ENCODE results near the gene CD80.
A peak's percentile ranks its signal among the peaks of the same experiment; 100 is the strongest.
"Not testable (repeated sequence)": the region's sequence is repeated elsewhere in the genome, so short reads cannot be mapped to it uniquely, and the experiment has no call there.

CD80 gene

DNA sequence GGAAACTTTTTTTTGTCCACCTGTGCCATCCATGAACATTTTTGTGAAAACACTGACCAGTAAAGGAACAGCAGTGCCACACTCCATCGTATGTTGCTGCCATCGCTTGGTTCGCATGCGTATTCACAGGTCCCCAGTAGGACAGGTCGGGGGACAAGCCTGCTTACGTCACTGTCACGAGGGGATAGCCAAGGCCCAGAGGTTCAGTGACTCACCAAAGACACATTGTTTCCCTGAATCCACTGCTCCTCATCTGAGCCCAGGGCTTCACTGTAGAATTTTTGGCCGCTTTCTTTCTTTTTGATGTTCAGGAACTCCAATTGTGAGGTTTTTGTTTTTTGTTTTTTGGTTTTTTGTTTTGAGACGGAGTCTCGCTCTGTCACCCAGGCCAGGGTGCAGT is 25.8 kb upstream of the CD80 start:
- no peak for DNase-seq (ENCODE audit: low spot score)

DNA sequence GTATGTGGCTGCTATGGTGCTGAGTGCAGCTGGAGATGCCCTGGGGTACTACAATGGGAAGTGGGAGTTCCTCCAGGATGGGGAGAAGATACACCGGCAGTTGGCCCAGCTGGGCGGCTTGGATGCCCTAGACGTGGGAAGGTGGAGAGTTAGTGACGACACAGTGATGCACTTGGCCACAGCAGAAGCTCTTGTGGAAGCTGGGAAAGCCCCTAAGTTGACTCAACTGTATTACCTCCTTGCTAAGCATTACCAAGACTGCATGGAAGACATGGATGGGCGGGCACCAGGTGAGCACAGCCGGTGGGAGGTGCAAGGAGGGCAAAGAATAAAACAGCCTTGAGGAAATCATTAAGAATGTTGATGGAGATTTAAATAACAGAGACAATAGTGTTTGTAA is 22.8 kb upstream of the CD80 start:
- DNase-seq (ENCODE audit: low spot score), result no peak

DNA sequence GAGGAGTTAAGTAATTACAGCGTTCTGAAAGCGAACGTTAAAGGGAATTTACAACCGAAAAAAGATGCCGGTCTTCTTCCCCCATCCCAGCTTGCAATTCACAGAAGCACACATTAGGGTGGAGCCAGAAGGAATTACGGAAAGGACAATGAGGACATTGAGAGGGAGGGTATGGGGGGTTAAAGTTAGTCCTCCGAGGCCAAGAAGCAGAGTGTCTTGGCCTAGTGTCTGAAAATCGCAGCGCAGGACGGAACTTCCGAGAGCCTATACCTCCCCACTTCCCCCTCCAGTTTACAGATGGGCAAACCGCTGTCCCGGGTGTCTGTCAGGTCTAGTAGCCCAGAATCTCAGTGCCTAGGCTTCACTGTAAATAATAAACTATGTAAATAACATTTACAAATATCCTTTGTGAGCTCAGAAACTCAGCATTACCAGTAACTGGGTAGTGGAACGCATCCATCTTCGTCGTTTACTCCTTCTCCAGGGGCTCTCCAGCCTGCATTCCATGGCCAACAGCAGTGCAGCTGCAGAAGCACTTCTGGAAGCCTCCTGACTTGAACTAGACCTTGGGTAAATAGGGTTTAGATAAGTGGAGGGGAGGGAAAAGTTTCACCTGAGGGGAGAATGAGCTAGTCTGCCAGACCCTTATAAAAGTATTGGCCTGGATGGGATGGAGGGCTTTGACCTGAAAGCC is 20.8 kb upstream of the CD80 start:
- DNase-seq (ENCODE audit: low spot score), result no peak

DNA sequence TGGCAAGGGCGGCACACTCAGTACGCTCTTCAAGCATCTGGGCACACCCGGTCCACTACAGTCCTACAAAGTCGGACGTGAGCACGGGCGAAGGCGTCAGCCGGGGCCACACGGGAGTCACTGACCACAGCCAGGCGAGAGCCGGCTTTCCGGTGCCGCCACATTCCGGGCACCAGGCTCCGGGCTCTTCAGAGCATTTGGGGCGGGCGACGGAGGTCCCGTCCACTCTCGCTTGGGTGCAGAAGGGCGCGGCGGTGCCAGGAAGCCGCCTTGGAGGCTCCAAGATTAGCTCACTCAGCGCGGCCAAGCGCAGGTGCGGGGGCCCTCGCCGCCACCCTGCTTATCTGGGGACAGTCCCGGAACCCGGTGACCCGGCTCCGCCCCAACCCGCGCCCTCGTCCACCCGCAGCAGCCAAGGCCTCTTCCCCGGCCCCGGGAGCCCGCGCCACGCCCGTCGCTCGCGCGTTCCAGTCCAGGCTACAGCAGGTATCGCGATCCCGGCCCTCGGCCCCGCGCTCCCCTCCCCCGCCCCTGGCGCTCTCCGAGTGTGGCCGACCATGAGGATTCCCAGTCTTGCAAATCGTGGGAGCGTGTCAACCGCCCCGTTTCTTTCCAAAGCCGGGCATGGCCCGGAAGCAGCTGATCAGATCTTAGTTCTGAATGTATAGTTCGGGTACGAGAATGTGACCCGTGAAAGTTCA is 20.1 kb upstream of the CD80 start, which contains the start of gene ADPRH:
ADPRH (plus strand) TSS at position 127 of the 701 bp plus-strand sequence. CDS start 2,678 bp downstream, outside the sequence.
- peak; percentile 22 for DNase-seq (ENCODE audit: low spot score)

DNA sequence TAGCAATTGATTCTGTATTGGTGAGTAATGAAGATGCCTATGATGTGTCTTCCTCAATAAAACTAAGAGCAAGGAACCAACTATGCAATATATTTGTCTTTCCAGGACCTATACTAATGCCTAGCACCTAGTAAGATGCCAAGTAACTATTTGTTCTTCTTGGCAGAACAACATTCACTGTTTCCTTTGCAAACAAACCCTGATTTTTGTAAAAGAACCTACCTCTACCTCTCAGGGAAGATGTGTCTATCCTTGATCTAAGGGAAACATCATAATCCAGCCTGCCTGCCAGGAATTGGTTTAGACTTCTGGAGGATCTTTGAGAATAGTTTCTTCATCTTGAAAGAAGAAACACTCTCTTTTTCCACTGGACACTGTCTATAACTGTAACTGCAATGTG is 16.1 kb upstream of the CD80 start:
- no peak for DNase-seq (ENCODE audit: low spot score)

DNA sequence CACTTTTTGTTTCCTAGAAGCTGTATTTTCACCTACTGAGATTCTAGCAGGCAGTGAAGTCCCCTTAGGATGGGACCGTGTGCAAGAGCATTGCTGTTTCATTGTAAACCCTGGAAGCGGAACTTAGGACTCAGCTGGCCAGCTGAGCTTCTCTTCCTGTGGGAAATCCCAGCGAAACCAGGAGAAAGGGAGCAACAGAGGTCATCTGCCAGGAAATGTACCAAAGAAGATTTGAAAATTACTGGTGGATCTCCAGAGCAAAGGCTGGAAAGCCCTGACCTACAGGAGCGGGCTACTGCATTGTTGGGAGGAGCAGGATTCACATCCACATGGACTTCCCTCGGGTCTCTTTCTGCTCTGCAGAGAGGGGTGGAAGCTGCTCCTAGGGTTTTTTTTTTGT is 12.3 kb upstream of the CD80 start:
- DNase-seq (ENCODE audit: low spot score), result no peak

DNA sequence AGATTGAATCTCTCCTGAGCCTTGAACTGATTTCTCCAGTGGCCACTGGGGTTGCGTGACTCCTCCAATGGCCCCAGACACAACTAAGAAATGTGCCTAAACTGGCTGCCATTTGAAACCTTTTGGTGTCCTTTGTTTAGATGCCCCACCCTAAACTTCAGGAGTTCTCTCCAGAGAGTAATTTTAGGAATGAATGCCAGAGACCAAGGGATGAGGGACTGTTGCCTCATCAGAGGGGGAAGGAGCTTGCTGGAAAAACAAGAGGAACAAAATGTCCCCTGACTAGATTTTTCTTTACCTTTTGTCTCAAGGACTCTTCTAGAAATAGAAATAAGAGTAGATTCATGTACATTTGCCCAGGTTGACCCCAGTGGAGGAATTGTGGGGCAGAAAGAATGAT is 11.8 kb upstream of the CD80 start:
- DNase-seq (ENCODE audit: low spot score), result no peak

DNA sequence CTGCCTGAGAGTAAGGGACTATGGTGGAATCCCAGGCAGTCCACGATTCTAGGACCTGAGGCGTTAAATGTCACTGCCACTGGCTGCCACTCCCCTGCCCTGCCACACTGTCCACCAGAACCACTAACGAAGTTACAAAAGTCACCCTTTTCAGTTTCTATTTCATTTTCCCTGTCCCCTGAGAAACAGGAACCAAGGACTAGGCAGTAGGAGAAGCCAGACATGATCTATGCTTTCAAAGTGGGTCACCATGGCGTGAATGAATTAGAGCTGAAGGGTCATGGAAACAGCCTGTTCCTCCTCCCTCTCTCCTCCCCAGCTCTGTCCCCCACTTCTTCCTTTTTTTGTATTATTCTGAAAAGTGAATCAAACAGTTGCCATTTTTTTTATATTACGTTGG is 10.8 kb upstream of the CD80 start:
- no peak for DNase-seq (ENCODE audit: low spot score)

DNA sequence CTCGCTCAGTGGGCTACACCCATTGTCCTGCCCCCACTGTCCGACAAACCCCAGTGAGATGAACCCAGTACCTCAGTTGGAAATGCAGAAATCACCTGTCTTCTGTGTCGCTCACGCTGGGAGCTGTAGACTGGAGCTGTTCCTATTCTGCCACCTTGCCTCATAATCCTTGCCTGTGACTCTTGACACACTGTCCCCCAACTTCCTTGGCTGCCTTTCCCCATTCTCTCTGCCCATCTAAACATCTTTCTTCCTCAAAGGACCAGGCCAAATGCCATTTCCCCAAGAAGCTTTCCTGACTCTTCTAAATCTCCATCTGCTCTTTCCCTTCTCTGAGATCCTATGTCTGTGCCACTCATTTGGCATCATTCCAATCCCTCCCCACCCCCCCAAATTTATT is 9.7 kb upstream of the CD80 start:
- DNase-seq (ENCODE audit: low spot score), result no peak

DNA sequence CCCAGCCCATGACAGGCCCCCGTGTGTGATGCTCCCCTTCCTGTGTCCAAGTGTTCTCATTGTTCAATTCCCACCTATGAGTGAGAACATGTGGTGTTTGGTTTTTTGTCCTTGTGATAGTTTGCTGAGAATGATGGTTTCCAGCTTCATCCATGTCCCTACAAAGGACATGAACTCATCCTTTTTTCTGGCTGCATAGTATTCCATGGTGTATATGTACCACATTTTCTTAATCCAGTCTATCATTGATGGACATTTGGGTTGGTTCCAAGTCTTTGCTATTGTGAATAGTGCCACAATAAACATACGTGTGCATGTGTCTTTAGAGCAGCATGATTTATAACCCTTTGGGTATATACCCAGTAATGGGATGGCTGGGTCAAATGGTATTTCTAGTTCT is 3.9 kb upstream of the CD80 start:
- not testable (repeated sequence) for DNase-seq (ENCODE audit: low spot score)

DNA sequence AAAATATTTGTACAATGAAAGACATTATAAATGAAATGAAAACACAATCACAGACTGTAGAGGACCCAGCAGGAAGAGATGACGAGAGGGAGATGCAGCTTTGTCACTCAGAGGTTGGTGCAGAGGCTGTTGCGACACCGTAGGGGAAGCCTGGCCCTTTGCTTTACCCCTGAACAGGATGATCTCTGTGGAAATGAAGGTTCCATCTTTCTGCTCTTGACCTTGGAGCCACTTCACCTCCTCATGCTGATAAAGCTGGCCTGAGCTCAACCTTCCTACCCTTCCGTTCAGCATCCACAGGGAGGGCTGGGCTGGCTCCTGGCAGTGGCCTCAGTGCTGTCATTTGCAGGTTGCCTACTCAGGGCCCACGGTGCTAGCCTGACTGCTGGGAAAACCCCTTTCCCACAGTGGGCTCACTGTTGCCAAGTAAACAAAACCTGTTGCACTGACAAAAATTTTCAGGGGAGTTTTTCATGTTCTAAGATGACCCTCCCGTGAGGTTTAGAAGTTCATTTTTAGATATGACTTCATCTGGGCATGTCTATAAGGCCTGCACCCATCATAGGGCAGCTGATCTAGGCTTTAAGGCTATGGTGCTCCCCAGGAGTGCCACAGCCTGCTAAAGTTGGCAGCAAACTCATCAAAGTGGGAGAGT is 3.0 kb upstream of the CD80 start:
- DNase-seq (ENCODE audit: low spot score), result no peak

DNA sequence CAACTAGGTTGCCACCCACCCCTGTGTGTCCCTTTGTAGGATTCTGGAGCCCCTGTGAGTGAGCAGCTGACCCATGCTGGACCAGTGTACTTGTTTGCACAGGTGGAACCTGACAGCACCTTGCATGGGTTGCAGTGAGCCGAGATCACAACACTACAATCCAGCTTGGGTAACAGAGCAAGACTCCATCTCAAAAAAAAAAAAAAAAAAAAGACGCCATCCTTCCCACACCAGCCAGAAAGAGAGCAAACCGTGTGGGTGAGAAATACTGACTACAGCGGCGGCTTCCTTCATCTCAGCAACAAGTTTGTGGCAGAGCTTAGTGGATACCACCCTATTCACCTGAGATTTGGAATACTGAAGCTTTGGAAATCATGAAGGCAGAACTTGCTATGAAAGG is 746 bp upstream of the CD80 start:
- no peak for DNase-seq (ENCODE audit: low spot score)

DNA sequence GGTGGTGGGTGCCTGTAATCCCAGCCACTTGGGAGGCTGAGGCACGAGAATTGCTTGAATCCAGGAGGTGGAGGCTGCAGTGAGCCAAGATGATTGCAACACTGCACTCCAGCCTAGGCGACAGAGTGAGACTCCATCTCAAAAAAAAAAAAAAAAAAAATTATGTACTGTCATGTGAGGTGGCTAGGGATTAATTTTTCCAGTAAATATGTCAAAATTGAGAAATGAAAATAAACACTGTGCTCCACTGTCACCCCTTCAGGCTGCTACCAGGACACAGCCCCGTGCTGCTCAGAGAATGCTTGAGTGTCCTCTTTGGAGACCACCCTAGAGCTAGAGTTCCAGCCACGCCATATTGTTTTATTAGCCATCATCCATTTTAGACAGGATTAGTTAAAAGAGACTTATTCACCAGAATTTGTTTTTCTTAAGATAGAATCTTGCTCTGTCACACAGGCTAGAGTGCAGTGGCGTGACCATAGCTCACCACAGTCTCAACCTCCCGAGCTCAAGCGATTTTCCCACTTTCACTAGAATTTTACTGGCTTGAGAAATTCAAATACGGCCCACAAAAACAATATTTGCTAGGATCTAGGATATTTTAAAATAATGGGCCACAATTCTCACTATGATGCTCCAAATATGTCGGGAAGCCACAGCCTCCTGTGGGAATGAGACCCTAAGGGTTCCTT is 642 bp downstream of the CD80 start:
- DNase-seq (ENCODE audit: low spot score), result no peak

DNA sequence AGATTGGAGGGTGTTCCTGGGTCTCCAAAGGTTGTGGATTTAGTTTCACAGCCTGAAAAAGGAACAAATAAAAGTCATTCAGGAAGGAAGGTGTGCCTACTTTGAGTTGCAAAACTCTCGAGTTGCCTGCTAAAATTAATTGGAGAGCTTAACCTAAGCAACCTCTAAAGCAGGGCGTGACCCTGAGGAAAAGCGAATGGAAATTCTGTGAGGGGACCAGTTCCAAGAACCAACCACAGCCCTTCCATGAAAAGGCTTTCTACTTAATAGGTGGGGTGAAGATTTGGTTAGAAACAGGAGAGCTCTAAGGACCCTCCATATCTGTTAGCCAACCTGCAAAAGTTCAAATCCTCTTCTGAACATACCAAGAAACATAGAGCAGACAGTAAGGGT is 1.5 kb downstream of the CD80 start:
- no peak for DNase-seq (ENCODE audit: low spot score)

DNA sequence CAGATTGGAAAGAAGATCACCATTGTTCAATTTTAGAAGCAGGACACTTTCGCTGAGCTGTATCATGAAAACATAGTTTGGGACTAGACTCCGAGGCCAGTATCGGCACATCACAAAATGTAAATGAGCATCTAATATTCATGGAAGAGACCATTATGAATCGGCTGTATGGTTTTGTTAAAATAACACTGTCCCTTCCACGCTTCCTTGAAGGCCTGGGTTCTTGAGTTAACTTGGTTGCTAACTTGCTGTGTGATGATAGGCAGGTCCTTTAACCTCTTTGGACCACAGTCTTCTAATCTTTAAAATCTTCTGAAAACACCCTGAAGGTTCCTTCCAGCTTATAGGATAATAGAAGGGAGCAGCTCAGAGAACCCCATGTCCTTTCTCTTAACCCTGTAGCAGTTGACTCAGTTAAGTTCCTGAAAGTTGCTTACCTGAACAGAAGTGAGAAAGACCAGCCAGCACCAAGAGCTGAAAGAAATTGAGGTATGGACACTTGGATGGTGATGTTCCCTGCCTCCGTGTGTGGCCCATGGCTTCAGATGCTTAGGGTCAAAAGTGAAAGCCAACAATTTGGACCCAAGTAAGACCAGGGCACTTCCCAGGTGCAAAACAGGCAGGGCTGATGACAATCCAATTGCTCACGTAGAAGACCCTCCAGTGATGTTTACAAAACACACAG is 2.1 kb downstream of the CD80 start:
- DNase-seq (ENCODE audit: low spot score), result no peak

DNA sequence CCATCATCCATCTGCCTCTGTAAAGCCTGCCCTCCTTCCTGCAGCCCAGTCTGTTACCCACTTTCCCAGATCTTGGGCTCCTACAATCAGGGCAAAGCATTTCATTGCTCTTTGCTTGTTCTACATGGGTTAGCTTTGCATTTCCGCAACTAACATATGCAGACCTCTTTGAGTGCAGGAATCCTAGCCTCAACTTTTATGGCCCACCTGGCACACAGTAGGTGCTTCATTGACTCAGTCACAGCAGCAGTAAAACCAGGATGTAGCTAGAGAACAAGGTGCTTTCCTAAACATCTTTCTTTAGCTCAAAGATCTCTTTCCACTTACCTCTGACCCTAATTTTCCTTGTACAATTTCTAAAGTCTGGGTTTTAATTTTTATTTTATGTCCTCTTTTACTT is 3.5 kb downstream of the CD80 start:
- no peak for DNase-seq (ENCODE audit: low spot score)

DNA sequence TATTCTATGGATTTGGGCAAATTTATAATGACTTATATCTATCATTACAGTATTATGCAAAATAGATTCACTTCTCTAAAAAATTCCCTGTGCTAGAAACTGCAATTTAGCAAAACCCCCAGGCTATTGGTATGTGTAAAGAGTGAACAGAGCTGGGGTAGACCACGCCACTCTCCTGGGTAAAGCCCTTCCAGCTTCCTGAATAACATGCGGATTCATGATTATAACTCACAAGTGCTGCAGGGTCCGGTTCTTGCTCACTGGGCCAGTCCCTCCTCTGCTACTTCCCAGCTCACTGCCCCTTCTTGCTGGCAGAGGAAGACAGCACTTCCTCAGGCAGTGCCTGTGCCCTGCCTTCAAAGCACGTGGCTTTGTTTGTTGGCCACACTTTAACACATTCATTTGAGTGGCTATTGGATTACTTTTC is 4.1 kb downstream of the CD80 start:
- DNase-seq (ENCODE audit: low spot score), result no peak

DNA sequence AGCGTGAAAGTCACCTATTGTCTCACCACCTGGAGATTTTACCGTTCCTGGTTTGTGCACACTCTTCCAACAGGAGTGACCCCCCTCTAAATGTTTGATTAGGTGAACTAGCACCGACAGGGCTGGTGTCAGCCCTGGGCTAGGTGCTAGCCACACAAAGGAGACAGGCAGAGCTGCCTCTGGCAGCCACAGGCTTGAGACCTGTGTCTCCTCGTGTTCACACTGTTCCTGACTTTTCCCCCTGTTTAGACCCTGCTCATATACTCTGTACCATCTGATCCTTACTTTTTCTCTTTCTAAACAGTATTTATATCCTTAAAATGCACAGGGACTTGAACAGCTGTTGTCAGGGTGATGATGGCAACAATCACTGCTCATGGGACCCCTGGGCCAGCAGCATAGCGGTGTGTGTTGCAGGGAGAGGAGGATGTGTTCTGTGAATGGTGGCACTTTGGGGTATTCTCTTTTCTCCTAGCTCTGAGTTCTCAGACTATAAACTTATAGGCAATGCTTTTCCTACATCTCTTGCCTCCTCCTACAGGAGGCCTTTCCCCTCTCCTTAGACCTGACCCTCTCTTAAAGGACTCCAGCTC is 5.5 kb downstream of the CD80 start:
- no peak for DNase-seq (ENCODE audit: low spot score)

DNA sequence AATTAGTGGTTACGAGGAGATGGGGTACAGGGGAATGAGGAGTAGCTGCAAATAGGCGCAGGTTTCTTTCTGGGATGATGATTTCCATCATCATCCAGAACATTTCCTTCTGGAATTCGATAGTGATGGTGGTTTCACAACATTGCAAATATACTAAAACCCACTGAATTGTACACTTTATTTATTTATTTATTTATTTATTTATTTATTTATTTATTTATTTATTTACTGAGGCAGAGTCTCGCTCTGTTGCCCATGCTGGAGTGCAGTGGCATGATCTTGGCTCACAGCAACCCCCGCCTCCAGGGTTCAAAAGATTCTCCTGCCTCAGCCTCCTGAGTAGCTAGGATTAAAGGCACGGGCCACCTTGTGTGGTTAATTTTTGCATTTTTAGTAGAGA is 6.5 kb downstream of the CD80 start:
- not testable (repeated sequence) for DNase-seq (ENCODE audit: low spot score)

DNA sequence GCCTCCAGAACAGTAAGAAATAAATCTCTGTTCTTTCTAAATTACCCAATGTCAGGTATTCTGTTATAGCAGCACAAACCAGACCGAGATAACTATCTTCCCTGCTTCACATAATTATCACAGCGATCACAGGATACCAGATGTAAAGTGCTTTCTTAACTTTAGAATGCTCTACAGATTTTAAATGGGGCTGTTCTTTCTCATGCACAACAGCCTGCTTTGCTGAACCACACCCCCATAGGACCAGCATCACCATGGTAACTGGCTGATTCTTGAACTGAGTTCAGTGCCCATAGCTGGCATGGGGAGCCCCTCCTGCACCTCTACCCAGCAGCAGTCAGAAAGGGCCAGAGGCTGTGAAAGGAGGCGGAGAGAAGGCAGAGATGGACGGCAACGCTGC is 7.8 kb downstream of the CD80 start:
- peak; percentile 81 for DNase-seq (ENCODE audit: low spot score)

DNA sequence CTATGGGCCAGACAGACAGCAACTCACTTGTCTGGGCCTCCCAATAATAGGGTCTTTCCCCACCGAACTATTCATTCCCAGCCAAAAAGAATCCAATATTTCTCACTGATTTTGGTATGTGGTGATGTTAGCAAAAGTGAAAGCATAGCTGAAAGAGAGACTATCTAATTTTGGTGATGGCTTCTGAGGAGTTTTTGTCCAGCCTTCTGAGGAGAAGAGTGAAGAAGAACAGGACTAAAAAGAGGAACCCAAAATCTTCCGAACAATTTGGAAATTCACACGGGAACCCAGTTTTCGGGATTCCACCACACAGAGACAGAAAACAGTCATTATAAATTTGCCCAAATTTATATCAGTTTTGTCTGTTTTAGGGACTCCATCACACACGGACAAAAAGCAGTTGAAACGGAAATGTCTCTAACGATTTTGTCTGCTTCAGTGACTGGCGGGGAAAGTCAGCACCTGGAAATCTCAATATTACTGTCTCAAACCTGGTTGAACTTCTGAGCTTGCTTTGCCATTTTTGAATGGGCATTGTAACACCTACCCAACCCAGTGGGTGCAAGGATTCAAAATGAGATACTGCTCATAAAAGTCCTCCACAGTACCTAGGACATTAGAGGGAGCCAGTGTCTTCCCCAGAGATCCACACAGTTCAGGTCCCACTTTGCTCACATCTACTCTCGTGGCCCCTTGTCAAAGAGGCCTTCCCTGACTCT is 9.1 kb downstream of the CD80 start:
- no peak for DNase-seq (ENCODE audit: low spot score)
